Large intestine (tissue), 3 donors: ENCODE results near the gene DCLK2. TPM values are rescaled to one million over a fixed set of nuclear protein-coding genes. Genes with fewer than 3 reads are reported as not detected.
A peak's percentile ranks its signal among the peaks of the same experiment; 100 is the strongest.
"Not testable (repeated sequence)": the region's sequence is repeated elsewhere in the genome, so short reads cannot be mapped to it uniquely, and the experiment has no call there.

ENCODE experiments used
- DNase-seq, 2 donors: peaks; one replicate each; pipeline versions ENCODE4 v3.0.0 to v3.0.0-alpha.2; 2013
- H3K27ac ChIP-seq: one replicate; pipeline ENCODE4 v1.5.1; 2013; ENCODE audit warnings: low read length
- H3K27me3 ChIP-seq: 2 replicates; pipeline ENCODE4 v1.6.1; 2013; ENCODE audit warnings: low read length; ENCODE audit not compliant: control insufficient read depth, insufficient read depth
- H3K36me3 ChIP-seq: 2 replicates; pipeline ENCODE4 v1.6.1; 2013; ENCODE audit warnings: low read length; ENCODE audit not compliant: control insufficient read depth, insufficient read depth
- H3K4me1 ChIP-seq: one replicate; pipeline ENCODE4 v1.6.1; 2013; ENCODE audit warnings: low read length; ENCODE audit not compliant: control insufficient read depth, insufficient read depth
- H3K4me3 ChIP-seq: one replicate; pipeline ENCODE4 v1.5.1; 2013; ENCODE audit warnings: low read length
- H3K9me3 ChIP-seq: one replicate; pipeline ENCODE4 v1.6.1; 2013; ENCODE audit warnings: mild to moderate bottlenecking, low read depth, low read length, moderate library complexity; ENCODE audit not compliant: control insufficient read depth
- WGBS: methylation state at CpG from one replicate; pipeline ENCODE4 v1.1.5; 2013; ENCODE audit warnings: low lambda C conversion rate; ENCODE audit not compliant: insufficient coverage; 5-methylcytosine and 5-hydroxymethylcytosine counted together
- polyA plus RNA-seq: library from polyadenylated mRNA; unstranded; fragments of 120-200 nt; gene quantifications from one replicate; pipeline ENCODE4 v1.2.1, GENCODE V29; 2013

DCLK2 gene
- polyA plus RNA-seq, 1 donor = 7.1 TPM

GRCh38 chr4:150164055-150164454 is 85.8 kb downstream of the DCLK2 start:
- Histone ChIP-seq H3K4me1 (no peaks in the 10 kb centered on the region), H3K27me3 (no peaks in the 10 kb centered on the region), H3K36me3 (no peaks in the 10 kb centered on the region), H3K27ac (no peak overlapping the region), H3K4me3 (no peak overlapping the region), H3K9me3 (no peaks in the 10 kb centered on the region)
- DNase-seq = no peak

DNA sequence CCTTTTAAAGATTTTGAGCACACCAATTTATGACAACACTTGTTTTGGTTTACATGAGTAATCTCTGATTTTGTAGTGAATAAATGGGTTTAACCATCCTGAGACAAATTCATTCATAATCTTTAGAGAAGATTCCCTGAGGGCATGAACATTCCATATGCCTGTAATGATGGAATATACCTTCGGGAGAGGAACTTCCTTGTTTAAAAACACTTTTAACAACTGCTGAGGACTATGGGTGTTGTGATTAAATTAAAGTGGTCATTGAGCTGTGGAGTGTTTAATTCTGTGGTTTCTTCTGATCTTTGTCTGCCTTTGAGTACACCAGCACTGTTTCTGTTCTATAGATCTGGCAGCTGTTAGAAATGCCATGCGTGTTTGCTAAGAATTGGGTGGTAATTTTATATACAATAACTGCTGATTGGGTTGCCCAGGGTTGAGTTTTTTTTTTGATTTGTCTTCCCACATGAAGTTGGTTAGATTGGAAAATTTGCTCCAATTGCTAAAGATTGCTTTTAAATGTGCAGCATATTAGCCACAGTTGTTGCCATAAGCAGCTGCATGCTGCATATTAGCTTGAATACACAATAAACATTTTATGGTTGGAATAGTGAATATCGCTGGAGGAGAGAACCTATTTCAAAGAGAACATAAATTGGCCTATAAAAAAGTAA is 86.8 kb downstream of the DCLK2 start:
- H3K27me3 ChIP-seq = no peaks in the 10 kb centered on the region
- H3K27ac ChIP-seq = no peak overlapping the region
- no peak overlapping the region for H3K4me3 ChIP-seq
- 100% methylated on average over 1 of the region's 3 CpGs for WGBS
- no peaks in the 10 kb centered on the region for H3K36me3 ChIP-seq
- no peaks in the 10 kb centered on the region for H3K4me1 ChIP-seq
- no peak for DNase-seq
- no peaks in the 10 kb centered on the region for H3K9me3 ChIP-seq

GRCh38 chr4:150167054-150167453 is 88.8 kb downstream of the DCLK2 start:
- no peaks in the 10 kb centered on the region for H3K27me3 ChIP-seq
- H3K36me3 ChIP-seq = no peaks in the 10 kb centered on the region
- no peak overlapping the region for H3K27ac ChIP-seq
- DNase-seq = no peak
- H3K4me3 ChIP-seq = no peak overlapping the region
- H3K9me3 ChIP-seq = no peaks in the 10 kb centered on the region
- no peaks in the 10 kb centered on the region for H3K4me1 ChIP-seq
- WGBS = no CpG with 5 or more reads among the region's 2 CpGs

DNA sequence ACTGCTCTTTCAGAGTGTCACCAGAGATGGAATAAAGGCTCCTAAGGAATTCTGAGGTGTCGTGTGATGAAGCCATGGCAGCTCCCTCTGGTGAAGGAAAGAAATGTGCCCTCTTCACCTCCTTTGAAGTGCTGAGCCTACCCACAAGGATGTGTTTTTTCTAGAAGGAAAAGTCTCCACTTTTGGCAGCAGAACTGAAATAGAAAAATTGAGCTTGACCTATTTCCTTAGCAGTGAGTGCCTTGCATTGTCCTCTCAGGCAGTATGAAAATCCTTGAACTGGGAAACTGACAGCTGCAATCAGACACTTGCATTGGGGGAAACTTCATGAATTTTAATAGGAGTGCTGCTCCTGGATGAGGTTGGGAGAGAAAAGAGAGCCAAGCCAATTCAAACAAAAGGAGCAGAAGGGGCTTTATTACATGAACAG is 95.2 kb downstream of the DCLK2 start:
- no peaks in the 10 kb centered on the region for H3K9me3 ChIP-seq
- no CpG with 5 or more reads among the region's 1 CpG for WGBS

DNA sequence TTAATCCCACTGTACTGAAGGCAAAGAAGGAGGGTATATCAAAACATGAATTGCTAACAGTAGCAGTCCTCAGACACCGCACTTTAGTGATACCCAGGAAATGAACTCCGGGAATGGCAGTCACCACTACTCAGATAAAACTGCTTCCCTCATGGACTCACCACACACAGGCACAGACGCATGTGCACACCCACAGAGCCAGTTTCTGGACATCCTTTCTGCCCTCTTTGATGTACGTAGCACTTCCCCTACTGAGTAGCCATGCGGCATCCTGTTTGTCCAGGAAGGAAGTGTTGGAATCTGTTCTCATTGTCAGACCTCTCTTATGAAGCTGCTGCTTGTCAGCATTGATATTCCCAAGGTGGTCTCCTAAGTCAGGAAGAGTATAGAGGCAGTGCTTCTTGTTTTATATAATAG is 95.7 kb downstream of the DCLK2 start:
- WGBS = no CpG with 5 or more reads among the region's 5 CpGs
- no peaks in the 10 kb centered on the region for H3K4me1 ChIP-seq
- peak; percentile 6 to 10 for DNase-seq
- H3K4me3 ChIP-seq = no peak overlapping the region
- no peak overlapping the region for H3K27ac ChIP-seq
- H3K9me3 ChIP-seq = no peaks in the 10 kb centered on the region
- H3K36me3 ChIP-seq = no peaks in the 10 kb centered on the region
- H3K27me3 ChIP-seq = no peaks in the 10 kb centered on the region

More for the DNA sequence above, 95.2 kb downstream of the DCLK2 start:
- no peak for DNase-seq
- Histone ChIP-seq H3K4me1 (no peaks in the 10 kb centered on the region), H3K4me3 (no peak overlapping the region), H3K27ac (no peak overlapping the region), H3K27me3 (no peaks in the 10 kb centered on the region), H3K36me3 (no peaks in the 10 kb centered on the region)

- H3K27ac ChIP-seq = no peak overlapping the region
- H3K27me3 ChIP-seq = no peaks in the 10 kb centered on the region
- no peaks in the 10 kb centered on the region for H3K9me3 ChIP-seq
- no peak overlapping the region for H3K4me3 ChIP-seq
- WGBS = 40% methylated on average over 1 of the region's 1 CpG
- DNase-seq = peak in 1 of 2 donors; percentile 5
- H3K36me3 ChIP-seq = no peaks in the 10 kb centered on the region
- H3K4me1 ChIP-seq = no peaks in the 10 kb centered on the region
These were observed 98.3 kb downstream of the DCLK2 start for GRCh38 chr4:150176547-150176946.

DNA sequence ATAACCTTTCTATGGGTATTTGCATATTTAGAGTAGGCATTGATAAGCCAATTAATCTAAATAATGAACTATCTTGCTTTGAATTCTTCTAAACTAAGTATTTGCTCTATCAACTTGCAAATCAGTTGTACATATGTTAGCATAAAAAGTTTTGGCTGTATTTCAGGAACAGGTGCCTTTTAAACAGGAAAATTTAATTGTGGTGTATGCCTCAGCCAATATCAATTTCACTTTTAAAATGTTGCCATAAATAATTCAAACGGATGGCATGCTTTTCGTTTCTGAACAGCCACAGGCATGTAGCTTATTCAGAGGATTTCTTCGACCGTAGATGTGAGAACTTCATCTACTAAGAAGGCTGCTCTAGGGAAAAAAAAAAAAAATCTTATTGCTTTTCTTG is 99.9 kb downstream of the DCLK2 start:
- H3K36me3 ChIP-seq = no peaks in the 10 kb centered on the region
- no peaks in the 10 kb centered on the region for H3K27me3 ChIP-seq
- WGBS = 92% methylated on average over 2 of the region's 4 CpGs
- no peaks in the 10 kb centered on the region for H3K4me1 ChIP-seq
- no peaks in the 10 kb centered on the region for H3K9me3 ChIP-seq
- H3K4me3 ChIP-seq = no peak overlapping the region
- H3K27ac ChIP-seq = no peak overlapping the region
- DNase-seq = no peak

DNA sequence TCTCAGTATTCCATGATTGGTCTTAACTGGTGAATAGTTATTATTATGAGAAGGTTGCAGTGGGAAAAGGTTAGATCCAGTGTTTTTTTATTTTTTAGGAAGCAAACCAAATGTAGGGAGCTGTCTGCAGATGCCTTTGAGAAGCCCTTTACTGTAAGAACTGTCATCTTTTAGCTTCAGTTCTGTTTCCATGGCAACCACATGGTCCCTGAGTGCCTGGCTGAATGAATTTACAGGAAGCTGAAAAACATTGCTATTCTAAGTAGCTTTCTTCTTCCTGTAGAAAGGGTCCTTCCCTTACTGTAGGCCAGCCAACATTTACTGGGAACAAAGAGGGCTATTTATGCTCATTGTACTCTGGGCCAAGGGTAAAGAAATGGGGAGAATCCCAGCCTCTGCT is 103.3 kb downstream of the DCLK2 start:
- Histone ChIP-seq H3K27me3 (no peaks in the 10 kb centered on the region), H3K4me1 (no peaks in the 10 kb centered on the region), H3K4me3 (no peak overlapping the region), H3K36me3 (no peaks in the 10 kb centered on the region), H3K27ac (no peak overlapping the region), H3K9me3 (no peaks in the 10 kb centered on the region)
- DNase-seq = peak in 1 of 2 donors; percentile 10

DNA sequence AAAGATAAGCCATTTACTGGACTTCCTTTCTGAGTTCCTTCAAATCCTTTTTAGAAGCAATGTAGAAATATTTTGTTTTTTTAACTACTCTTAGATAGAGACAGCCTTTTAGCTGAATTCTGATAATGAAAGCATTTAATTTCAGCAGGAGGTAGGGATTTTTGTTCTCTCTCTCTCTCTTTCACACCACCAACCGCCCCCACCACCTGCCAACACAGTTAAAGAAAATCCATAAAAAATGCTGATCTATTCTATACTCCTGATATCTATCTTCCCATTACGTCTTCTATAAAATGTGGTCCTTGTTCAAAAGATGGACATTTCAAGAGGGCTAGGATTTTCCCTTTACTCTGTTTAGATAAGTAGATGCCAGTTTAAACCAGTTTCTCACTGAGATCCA is 104.5 kb downstream of the DCLK2 start:
- H3K27ac ChIP-seq = no peak overlapping the region
- no peak for DNase-seq
- no peaks in the 10 kb centered on the region for H3K36me3 ChIP-seq
- H3K9me3 ChIP-seq = no peaks in the 10 kb centered on the region
- no peaks in the 10 kb centered on the region for H3K27me3 ChIP-seq
- H3K4me3 ChIP-seq = no peak overlapping the region
- no peaks in the 10 kb centered on the region for H3K4me1 ChIP-seq
- 88% methylated on average over 1 of the region's 2 CpGs for WGBS

- WGBS = no CpG with 5 or more reads among the region's 4 CpGs
- H3K27ac ChIP-seq, H3K9me3 ChIP-seq, DNase-seq, H3K36me3 ChIP-seq, H3K4me1 ChIP-seq, H3K4me3 ChIP-seq, H3K27me3 ChIP-seq: not testable (repeated sequence)
These were observed 106.8 kb downstream of the DCLK2 start for GRCh38 chr4:150185033-150185432.

GRCh38 chr4:150192986-150193385 is 114.7 kb downstream of the DCLK2 start:
- no peaks in the 10 kb centered on the region for H3K9me3 ChIP-seq
- H3K27ac ChIP-seq = no peak overlapping the region
- no peaks in the 10 kb centered on the region for H3K4me1 ChIP-seq
- H3K4me3 ChIP-seq = no peak overlapping the region
- H3K36me3 ChIP-seq = no peaks in the 10 kb centered on the region
- WGBS = 83% methylated on average over 1 of the region's 3 CpGs
- H3K27me3 ChIP-seq = no peaks in the 10 kb centered on the region
- no peak for DNase-seq
